Activated T-cell treated with anti-CD3 and anti-CD28 coated beads for 24 hours (primary cell): ENCODE results near the gene B3GAT3.
"Not testable (repeated sequence)": the region's sequence is repeated elsewhere in the genome, so short reads cannot be mapped to it uniquely, and the experiment has no call there.

Experiments
- DNase-seq: peaks from one replicate; pipeline ENCODE4 v3.0.0-alpha.2; 2020; ENCODE audit warnings: low read depth

Gene B3GAT3

DNA sequence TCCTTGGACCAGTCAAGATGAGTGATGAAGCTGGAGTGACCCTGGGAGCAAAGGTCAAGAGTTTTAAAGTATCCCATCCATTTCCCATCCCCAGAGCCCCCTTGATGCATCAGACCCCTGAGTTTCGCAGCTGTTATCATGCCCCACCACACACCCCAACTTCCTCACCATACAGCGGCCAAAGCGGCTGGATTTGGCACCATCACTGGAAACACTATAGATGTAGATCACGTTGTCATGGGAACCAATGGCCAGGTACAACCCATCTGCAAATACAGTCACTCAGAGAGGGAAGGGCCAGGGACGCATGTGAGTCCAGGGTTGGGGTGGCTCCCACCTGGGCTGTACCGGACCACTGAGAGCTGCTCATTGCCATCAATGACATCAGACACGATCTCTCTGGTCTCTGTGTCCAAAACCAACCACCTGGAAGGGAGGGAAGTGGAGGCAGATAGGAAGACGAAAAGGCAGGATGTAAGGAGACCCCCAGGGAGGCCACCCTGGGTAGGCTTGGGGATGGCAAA, 17.9 kb downstream of the B3GAT3 start:
- DNase-seq: no peak

DNA sequence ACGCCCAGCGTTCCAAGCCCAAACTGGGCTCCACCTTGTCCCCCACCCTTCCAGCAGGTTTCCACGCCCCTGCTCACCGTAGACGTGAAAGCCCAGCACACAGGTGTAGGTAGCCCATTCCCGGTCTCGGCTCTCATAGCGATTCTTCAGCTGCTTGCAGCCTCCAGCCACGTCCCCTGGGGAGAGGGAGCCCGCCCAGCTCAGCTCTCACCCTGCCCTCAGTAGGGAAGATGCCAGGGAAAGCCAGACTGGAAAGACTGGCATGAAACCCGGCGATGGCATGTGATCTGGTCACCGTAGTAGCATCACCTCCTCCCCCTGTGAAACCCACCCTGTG, 18.7 kb downstream of the B3GAT3 start:
- no peak for DNase-seq

DNA sequence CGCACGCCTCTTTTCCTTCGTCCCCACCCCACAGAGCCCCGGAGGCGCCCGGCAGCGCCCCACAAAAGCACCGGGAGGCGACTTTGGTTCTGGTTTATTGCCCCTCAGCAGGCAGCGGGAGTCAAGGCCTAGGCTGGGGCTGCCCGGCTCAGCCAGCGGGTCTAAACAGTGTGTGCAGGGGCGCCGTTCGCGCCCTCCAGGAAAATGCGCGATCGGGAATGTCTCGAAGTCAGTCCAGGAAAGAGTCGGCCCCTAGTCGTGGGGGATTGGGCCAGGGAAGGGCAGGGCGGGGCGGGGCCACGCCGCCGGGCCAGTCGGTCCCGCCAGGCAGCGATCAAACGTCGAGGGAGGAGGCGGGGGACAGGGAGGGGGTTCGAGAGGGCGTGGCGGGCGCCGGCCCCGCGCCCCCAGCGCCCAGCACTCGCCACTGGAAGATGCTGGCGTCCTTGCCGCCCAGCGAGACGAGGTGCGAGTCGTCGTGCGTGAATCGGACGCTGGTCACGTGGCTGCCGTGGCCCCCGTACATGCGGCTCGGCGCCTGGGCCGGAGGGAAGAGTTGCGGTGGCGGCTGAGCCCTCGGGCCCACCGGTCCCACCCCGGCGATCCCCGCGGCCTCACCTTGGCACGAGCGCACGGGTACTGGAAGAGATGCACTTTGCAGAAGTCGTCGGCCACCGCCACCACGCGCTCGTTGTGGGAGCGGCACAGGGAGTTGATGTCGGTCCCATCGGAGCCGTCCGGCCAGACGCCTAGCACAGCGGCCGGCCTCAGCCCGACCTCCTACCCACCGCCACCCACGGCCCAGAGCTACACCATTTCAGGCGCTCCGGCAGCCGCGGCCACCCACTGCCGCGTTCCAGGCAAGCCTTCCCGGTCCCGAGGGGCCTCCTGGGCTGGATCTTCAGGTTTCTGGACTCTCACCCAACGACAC, 19.4 kb downstream of the B3GAT3 start:
- DNase-seq: no peak

DNA sequence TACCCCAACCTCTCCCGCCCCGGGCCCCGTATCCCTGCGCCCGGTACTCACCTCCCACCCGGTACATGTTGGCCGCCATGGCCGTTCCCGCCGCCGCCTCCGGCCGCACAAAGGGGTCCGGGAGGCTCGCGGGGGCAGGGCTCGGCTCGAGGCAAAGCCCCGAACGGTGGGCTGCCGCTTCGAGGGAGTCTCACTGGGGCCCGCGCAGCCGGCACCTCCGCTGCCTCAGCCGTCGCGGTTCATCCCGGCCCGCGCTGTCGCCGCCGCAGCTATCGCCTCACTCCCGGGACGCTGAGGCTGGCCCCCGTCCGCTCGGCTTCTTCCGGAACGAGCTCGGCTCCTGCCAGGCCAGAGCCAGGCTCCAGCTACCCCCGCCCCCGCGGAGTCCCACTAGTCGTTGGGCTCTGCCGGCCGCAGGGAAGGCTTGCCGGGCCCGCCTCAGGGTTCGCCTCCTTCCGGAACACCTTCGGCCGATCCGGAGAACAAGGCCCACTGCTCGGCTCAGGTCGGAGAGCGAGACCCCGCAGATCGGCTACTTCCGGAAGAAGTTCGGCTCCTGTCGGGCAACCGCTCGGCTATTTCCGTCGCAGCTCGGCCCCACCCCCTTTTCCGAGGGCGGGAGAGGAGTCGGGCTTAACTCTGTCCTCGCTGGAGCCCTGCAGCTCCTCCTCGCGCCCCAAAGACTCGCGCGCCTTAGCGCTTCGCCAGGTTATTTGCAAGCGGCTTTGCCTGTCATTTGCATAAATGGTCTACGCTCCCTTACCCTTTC, 20.2 kb downstream of the B3GAT3 start, which contains the start of gene MTA2:
Gene MTA2, minus strand, starts transcription at position 494 of the 769 bp plus-strand sequence. Its CDS starts 415 bp downstream, at position 79.
- peak; percentile 100 for DNase-seq

DNA sequence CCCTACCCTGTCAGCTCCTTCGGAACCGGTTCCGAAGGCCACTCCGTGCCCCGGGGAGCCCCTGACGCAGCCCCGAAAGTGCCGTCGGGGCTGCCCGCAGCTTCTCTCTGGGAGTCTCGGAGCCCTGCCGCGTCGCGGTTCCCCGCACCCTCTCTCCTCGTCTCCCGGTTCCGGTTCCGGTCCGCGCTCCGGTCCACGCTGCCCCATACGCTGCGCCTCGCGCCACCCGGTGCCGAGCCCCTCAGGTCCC, 20.7 kb downstream of the B3GAT3 start:
- no peak for DNase-seq

DNA sequence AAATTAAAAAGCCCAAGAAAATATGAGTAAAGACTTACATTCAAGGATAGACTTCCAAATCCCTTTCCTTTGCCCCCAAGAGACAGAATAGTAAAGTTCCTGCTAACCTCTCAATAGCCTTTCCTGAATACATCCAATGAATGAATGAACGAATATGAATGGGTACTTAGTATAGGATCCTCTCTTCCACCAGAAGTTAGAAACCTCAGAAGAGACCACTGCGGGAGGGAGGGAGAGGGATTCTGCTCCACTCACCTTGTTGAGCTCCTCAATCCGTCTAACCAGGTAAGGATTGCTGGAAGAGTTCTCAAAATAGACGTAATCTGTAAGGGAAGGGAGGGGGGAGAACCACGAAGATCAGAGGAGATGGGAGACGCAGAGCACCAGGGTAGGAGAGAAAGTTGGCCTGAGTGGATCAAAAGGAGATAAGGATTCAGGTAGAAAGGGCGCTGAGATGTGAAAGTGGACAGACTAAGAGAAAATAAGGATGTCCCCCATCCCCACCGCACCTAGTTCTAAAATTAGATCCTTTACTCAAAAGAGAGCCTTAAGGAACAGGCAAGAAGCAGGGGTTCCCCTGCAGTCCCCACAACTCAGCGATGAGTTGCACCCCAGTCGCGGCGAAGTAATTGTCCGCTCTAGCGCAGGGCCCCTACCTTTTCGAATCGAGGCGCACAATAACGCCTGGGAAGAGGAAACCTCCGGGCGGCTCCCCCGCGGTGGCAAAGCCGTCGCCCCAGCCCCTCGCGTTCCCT, 21.2 kb downstream of the B3GAT3 start:
- no peak for DNase-seq

DNA sequence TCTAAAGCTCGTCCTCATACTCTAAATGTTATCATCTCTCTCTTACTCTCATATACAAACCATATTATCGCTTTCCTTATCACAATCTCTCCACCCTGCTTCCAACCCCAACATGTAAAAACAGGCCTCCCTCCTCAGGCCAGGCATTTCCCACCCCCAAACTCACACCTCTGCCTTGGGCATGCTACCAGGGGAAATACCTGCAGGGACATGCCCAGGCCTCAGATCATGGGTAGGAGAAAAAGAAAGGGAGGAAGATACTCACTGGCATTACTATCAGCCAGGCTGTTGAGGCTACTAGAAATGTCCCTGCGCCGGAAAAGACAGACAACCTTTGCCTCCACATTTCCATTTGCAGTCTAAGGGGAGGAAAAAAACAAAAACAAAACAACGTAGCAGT, 21.9 kb downstream of the B3GAT3 start:
- no peak for DNase-seq

DNA sequence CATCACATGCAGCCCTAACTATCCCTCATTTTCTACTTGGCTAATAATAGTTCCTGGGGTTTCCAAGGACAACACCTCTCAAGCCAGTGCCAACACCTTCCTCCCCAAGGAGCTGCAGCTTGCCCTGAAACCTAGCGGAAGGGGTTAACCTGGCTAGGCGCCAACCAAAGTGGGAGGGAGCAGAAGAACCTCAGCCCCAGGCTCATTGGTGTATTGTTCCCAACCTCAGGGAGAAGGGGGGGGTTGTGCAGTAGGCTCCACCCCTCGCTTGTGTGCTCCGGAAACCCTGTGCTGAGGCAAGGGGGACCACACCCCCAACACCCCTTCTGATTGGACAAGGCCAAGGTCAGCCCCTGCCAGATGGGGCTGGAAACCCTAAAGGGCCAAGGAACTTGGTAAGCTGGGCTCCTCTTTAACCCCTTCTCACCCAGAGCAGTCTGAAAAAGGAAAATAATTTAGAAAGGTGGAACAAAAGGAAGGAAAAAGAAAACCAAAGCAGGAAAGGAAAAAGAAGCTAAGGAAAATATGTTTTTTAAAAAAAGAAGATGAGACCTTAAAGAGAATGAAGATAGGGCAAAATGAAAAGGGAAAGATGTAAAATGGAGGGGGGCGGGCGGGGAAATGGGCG, 22.6 kb downstream of the B3GAT3 start:
- peak; percentile 93 for DNase-seq

DNA sequence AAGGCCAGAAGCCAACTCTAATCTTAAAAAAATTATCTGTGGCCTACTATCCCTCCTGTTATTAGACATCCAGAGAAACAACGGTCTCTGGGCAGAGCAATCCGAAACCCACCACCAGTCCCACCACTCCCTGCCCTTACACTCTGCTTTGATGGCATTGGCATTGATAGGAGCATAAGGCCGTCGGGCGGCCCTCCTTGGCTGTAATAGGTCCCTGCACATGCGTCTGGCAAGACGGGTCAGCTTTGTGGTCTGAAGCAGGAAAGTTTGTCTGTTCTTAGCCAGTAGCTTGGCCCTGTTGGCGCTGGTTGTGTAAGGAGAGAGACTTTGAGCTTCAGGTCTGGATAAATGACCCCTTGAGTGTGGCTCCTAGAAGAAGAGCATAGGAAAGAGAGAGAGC, 26.7 kb downstream of the B3GAT3 start:
- no peak for DNase-seq

DNA sequence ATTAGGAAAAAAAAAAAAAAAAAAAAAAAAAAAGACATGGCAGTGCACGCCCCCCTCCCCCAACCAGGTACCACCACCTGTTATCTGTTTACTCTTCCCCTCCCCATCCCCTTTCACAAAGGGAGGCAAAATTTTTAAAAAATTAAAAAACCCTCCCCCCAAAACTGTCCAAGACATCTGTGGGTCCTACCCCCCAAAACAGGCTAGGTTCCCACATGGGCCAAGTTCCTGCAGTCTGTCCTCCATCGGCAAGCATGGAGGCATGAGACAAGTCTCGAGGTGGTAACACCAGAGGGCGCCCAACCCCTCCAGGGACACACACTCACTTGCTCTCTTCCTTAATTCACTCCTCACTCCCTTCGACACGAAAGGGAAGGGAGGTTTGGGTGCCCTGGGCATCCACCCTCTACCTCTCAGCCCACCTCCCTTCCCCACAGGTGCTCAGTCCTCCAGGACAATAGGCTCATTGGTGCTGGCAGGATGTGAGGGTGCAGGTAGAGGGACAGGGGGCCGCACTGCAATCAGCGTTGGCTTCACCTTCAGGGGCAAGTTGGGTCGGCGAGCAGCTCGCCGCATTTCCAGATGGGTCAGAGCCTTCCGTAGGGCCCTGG, 28.2 kb downstream of the B3GAT3 start:
- DNase-seq: peak; percentile 59

DNA sequence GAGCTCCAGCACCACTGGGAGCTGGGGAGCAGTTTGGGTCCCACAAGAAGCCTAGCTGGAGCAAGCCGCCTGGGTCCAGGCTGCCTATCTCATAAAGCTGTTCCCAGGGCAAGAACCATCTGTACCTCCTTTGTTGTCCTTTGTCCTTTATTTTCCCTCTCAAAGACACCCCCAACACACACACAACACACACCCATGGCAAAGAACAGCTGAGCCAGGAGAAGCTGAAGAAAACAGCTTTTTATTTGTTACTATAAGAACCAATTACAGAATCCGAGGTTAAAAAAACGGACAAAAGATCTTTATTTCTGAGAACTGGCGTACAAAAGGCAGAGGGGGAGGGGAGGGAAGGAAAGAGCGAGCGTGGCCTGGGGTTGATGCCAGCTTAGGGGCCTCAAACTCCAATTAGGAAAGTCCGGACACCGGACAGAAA, 28.8 kb downstream of the B3GAT3 start:
- DNase-seq: no peak

DNA sequence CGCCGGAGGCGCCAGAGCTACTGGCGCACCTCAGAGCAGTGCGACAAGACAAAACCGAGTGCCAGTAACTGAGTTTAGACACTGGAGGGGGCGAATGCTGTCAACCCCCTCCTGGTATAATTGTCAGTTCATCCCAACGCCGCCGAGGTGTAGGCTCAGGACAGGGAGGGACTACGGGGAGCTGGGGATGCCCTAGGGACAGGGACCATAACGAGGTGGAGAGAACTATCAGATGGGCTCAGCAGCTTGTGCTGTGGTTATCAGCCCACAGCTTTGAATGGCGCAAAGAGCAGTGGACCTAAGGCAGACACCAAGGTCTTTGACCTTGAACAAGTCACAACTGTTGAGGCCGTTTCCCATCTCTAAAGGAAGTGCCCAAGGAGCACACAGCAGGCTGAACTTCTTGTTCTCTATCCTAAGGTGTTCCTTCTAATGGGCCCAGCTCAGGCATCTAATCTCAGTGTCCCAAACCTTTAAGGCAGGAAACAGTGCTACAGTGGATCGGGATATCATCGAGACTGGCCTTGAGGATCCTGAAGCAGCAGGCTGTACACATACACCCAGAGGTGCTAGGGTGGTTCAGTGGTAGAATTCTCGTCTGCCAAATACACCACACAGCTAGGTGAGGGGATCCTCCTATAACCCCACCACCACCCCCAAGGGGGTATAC, 29.5 kb downstream of the B3GAT3 start:
- no peak for DNase-seq

DNA sequence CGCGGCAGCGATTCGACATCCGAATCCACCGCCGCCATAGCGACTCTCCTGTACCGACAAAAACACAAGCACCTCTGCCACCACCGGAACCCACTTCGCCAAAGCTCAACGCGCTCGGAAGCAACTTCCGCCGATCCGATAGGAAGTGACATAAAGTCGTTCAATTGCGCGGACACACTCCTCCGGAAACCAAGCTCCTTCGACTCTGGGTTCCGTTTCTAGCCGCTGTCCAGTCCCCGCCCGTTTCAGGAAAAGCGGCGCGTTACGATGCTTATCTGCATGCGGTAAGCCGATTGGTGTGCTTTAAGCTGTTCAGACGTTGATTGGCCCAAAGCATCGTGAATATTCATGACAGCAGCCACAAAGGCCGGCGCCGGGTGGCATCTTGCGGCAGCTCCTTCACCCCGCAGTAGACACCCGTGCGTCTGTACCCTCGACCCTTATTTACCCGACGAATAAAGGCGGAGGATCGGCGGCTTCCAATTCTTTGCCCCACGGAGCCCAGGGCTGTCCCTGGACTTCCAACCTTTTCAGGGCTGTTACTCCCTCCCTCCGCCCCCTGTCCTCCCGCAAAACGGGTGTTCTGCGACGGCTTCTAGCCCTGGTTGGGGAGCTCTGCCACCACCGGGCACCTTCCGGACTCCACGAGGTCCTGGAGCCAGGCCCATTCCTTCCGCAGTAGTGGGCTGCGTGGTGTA, 30.2 kb downstream of the B3GAT3 start, which contains the start of gene TUT1:
Gene TUT1, minus strand, starts transcription at position 76 of the 698 bp plus-strand sequence. Its CDS starts 38 bp downstream, at position 38.
- DNase-seq: peak; percentile 96

DNA sequence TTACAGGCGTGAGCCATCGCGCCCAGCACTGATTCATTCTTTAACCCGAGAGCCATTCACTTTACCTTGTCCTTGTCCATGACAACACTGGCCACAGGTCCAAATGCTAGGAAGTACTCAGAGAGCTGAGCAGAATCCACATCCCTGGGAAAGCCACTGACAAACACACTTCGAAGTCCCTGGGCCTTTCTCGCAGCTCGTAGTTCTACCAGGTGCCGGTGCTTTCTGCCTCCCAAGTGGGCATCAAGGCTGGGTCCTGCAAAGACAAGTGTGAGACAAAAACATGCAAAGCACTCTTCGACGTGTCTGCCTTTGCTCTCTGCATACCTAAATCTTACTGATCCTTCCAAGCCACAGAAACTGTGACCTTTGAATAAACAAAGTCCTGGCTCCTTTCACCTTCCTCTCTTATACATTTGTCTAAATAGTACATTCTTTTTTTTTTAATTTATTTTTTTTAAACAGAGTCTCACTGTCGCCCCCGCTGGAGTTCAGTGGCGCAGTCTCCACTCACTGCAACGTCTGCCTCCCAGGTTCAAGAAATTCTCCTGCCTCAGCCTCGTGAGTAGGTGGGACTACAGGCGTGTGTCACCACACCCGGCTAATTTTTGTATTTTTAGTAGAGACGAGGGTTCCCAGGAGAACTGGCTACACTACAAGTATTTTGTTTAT, 32.7 kb downstream of the B3GAT3 start:
- no peak for DNase-seq

DNA sequence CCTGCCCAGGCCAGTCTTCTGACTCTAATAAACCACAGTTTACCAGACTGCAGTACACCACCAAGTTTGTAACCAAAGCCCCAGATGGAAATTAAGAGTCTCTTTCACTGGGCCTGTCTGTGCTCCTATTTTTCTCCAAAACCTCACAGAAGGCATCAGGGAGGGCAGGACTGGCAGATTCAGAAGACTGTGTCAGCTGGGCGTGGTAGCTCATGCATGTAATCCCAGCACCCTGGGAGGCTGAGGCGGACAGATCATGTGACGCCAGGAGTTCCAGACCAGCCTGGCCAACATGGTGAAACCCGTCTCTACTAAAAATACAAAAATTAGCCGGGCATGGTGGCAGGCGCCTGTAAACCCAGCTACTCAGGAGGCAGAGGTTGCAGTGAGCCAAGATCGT, 36.4 kb downstream of the B3GAT3 start:
- not testable (repeated sequence) for DNase-seq

DNA sequence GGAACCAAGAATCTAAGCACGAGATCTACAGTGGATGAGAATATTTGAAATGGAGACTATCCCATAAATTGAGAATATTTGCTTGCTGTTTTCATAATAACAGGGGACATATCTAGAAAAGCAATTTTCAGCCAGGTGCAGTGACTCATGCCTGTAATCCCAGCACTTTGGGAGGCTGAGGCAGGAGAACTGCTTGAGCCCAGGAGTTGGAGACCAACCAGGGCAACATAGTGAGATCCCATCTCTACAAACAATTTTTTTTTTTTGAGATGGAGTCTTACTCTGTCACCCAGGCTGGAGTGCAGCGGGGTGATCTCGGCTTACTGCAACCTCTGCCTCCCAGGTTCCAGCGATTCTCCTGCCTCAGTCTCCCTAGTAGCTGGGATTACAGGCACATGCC, 40.1 kb downstream of the B3GAT3 start:
- not testable (repeated sequence) for DNase-seq

DNA sequence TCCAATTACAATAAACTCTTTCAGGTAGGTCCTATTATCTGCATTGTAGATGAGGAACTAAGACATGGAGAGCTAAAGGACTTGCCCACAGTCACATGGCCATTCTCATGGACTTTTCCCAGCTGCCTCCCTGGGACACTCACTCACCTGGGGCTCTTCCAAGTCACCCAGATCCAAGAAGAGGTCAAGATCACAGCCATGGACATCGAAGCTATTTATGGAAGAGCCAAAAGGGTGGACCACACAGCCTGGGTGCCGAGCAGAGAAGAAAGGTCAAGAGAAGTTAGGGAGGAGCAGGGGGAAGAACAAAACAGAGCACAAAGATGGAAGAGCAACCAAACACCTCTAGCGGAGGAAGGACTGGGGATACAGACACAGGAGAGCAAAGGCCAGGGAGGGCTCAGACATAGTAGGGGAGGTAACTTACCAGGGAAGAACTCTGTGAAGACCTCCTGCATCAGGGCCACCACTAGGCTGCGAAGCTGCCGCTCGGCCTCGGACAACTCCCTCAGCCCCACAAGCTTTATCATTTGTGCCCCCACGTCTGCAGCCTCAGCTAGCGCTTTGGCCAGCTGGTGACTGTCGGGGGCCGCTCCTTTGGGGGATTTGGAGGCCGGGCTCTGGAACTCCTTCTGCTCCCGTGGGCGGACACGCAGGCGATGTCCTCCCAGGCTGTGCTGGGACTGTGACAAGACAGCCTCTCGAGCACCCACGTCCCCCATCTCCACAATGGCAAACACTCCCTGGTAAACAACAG, 40.6 kb downstream of the B3GAT3 start:
- DNase-seq: no peak

DNA sequence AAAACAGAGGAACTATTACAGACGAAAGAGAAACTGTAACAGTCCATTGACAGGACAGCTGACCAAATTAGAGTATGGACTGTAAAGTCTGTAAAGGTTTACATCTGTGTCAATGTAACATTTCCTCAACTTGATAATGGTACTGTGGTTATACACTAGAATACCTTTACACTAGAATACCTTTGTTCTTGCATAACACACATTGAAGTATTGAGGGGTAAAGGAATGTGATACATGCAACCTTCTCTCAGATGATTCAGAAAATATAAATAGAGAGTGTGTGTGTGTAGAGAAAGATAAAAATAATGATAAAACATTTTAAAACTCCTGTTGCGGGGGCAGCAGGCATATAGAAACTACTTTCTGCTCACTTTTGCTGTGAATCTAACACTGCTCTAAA, 42.5 kb downstream of the B3GAT3 start:
- no peak for DNase-seq

DNA sequence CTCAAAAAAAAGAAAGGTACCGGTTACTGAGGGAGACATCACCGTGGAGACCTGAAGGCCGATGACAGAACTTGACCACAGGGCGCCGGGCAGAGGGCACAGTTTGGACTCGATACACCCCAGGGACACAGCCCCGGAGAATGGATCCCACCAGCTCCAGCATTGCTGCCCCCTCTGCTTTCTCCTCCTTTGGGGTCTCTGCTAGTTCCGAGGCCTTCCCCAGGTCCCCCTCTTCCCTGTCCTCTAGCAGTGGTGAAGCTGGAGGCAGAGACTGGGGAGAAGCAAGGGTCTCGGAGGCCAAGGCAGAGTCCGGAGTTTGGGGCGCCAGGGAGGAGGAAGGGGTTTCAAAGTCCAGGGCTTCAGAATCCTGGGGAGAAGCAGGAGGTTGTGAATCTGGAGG, 43.2 kb downstream of the B3GAT3 start:
- DNase-seq: no peak
